Hindlimb muscle (tissue), 1 donor: ENCODE results near the gene CRISPLD2. TPM values are rescaled to one million over a fixed set of nuclear protein-coding genes. Genes with fewer than 3 reads are reported as not detected.
"Not testable (repeated sequence)": the region's sequence is repeated elsewhere in the genome, so short reads cannot be mapped to it uniquely, and the experiment has no call there.

Experiments
- DNase-seq: peaks from one replicate; pipeline ENCODE4 v3.0.0-alpha.2; 2013
- polyA plus RNA-seq: library from polyadenylated mRNA; unstranded; fragments of 120-200 nt; gene quantifications from one replicate; pipeline ENCODE4 v1.2.1, GENCODE V29; 2013; ENCODE audit not compliant: insufficient read length

CRISPLD2 gene
- polyA plus RNA-seq, 1 donor, result 6.2 TPM

GRCh38 chr16:84823926-84824325 lies 4.1 kb downstream of the CRISPLD2 start:
- no peak for DNase-seq

DNA sequence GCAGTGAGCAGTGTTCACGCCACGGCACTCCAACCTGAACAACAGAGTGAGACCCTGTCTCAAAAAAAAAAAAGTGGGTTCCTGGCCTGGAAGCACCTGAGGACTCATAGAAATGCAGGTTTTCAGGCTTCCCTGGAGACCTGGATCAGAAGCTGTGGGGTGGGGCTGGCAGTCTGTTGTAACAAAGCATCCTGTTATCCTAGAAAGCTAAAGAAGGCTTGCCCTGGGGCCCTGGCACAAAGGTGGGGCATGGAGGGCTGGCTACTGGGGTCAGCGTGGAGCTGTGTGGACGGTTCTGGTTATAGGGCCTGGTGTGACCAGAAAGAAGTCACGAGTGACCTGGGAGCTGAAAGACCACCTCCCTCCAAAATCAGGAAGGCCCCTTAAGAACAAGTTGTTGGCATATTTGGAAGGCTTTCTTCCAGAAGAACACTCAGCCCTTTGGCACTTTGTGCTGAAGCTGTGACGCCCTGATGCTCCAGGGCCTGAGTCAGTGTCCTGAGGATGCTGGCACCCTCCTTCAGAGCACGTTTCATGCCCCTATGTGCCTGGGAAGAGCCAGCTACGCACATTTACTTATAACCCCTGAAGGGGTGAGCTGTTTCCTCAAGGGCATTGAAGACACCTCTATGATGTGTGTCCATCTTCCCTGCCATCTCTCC lies 6.2 kb downstream of the CRISPLD2 start:
- DNase-seq, result no peak

DNA sequence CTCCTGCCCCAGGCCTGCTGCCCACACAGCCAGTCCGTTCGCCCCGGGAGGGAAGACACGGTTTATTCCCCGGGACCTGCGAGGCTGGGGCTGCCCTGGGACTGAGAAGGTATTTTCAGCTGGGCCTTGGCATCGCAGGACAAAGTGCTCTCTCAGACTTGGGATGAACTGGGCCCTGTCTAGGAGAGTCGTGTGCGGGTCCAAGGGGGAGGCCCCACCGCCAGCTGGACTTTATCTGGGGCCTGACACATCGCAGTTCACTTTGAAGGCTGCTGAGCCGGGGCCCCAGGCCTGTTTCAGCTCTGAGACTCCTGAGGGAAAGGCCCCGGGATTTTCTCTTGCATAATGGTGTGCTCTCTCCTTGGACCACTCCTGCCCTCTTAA lies 6.8 kb downstream of the CRISPLD2 start:
- no peak for DNase-seq

GRCh38 chr16:84827131-84827574 lies 7.4 kb downstream of the CRISPLD2 start:
- no peak for DNase-seq

- no peak for DNase-seq
These were observed 8.1 kb downstream of the CRISPLD2 start for GRCh38 chr16:84827897-84828296.

DNA sequence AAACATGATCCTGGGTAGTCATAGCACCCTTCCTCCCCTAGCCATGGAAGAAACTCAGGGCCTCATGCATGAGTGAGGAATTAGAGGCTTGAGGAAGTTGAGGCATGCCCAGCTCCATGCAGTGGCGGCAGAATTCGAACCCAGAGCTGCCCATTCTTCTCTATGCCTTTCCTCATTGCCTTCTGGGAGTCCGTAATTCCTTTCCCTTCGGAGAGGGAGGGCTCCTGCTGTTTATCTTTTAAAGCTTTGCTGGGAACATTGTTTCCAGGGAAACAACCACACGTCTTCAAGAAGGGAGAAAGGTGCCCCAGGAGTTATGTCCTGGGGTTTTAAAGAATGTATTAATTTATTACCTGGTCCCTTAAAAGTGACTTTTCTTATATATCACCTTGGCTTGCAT lies 8.5 kb downstream of the CRISPLD2 start:
- DNase-seq, result no peak

GRCh38 chr16:84829168-84829965 lies 9.6 kb downstream of the CRISPLD2 start:
- DNase-seq, result no peak

- no peak for DNase-seq
These were observed 11.1 kb downstream of the CRISPLD2 start for GRCh38 chr16:84830765-84831384.

DNA sequence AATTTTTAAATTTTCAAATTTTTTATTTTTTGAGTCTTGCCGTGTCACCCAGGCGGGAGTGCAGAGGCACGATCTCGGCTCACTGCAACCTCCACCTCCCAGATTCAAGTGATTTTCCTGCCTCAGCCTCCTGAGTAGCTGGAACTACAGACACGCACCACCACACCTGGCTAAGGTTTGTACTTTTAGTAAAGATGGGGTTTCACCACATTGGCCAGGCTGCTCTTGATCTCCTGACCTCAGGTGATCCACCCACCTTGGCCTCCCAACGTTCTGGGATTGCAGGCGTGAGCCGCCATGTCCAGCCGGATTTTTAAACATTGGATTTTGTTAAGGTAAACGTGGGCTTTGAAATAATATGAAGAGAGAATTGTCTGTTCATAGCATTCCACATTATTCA lies 11.9 kb downstream of the CRISPLD2 start:
- DNase-seq, result not testable (repeated sequence)

- peak; percentile 75 for DNase-seq
These were observed 12.8 kb downstream of the CRISPLD2 start for GRCh38 chr16:84832488-84833143.

DNA sequence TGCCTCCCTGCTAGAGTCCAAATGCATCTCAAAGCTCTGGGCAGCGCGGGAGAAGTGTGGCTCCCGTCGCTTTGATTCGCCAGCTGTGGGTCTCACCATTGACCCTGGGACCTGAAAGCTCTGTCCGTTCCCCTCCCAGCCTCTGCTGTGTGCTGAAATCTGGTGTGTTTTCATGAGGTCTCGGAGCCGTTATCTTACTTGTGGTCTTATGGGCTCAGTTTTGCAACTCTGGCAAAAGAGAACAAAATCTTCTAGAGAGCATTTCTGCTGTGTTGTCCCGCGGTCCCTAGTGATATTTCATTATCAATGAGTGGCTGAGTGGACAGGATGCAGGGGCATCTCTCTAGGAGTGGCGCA lies 13.3 kb downstream of the CRISPLD2 start:
- no peak for DNase-seq

DNA sequence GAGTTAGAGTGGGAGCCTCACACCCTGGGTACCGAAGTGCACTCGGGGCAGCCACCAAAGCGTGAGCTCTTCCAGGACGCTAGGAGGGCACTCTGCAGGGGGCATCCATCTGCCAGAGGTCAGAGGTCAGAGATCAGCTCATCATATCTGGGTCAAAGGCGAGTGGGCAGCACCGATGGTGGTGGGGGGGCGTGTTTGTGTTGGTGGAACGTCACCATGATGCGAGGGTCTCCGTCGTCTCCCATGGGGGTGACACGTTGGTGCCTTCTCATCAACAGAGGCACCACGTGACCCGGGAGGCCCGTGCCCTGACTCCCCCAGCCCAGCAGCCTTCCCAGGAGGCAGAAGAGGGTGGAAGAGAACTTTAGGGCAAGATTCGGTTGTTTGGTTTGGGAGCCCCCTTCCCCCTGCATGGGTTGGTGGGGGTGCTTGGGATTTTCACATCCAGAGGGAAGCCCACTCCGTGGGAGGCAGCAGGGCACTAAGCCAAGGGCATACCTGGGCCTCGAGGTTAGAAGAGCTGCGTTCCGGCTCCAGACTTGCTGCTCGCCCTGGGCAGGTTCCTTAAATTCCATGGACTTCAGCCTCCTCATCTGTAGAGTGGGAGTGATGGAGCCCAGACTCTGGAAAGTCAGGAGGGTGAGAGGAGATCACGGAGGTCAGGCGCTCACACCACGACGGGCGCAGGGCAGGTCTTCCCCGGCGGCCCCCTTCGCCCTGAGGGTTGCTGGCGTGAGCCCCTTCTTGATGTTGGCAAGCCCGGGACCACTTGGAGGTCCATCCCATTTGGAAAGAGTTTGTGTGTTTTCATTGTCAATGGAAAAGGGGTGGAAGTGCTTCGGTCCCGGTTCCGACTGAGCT lies 14.0 kb downstream of the CRISPLD2 start:
- DNase-seq, result no peak

GRCh38 chr16:84834403-84834772 lies 14.6 kb downstream of the CRISPLD2 start:
- no peak for DNase-seq

DNA sequence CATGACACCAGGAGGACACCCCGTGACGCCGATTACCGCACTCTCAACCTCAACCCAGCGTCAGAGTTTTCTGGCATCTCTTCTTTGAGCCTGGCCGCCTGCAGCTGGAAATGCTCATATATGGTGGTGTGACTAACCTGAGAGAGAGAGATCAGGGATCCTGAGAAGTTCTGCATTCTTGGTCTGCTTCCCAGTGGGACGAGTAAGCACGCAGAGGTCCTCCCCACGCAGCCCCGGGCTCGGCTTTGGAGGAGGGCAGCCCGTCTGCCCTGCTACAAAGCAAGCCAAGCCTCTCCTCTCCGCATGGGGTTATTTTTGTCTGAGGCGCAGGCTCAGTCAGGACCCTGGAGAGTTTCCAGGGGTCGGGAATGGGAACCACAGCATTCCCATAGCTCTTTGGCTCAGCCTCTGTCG lies 16.5 kb downstream of the CRISPLD2 start:
- peak; percentile 43 for DNase-seq

GRCh38 chr16:84836967-84837366 lies 17.2 kb downstream of the CRISPLD2 start:
- no peak for DNase-seq

- DNase-seq, result no peak
These were observed 18.7 kb downstream of the CRISPLD2 start for GRCh38 chr16:84838383-84838948.

DNA sequence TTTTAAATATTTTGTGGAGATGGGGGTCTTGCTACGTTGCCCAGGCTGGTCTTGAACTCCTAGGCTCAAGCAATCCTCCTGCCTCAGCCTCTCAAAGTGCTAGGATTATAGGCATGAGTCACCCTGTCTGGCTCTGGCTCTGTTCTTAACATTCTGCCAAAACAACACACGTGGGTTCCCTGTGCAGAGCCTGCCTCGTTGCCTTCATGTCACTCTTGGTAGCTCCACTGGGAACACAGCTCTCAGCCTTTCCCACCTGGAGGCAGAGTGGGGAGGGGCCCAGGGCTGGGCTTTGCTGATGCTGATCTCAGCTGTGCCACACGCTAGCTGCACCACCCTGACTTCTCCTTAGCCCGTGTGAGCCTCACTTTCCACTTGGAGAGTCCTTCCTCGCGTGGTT lies 19.3 kb downstream of the CRISPLD2 start:
- DNase-seq, result no peak

DNA sequence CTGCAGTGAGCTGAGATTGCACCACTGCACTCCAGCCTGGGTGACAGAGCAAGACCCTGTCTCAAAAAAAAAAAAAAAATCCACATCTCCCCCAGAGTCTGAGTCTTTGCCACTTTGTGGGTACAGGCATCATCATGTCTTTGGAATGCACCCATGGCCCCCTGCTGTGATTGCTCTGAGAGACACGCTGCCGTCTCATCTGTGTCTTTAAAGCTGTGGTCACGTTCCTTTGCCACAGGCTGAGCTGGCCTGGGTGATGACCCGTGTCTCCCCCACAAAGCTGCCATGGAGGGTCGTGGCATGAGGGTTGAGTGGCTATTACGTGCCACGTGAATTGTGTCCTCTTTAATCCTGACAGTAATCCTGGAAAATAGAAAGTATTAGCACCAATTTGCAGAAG lies 20.2 kb downstream of the CRISPLD2 start:
- DNase-seq, result no peak

DNA sequence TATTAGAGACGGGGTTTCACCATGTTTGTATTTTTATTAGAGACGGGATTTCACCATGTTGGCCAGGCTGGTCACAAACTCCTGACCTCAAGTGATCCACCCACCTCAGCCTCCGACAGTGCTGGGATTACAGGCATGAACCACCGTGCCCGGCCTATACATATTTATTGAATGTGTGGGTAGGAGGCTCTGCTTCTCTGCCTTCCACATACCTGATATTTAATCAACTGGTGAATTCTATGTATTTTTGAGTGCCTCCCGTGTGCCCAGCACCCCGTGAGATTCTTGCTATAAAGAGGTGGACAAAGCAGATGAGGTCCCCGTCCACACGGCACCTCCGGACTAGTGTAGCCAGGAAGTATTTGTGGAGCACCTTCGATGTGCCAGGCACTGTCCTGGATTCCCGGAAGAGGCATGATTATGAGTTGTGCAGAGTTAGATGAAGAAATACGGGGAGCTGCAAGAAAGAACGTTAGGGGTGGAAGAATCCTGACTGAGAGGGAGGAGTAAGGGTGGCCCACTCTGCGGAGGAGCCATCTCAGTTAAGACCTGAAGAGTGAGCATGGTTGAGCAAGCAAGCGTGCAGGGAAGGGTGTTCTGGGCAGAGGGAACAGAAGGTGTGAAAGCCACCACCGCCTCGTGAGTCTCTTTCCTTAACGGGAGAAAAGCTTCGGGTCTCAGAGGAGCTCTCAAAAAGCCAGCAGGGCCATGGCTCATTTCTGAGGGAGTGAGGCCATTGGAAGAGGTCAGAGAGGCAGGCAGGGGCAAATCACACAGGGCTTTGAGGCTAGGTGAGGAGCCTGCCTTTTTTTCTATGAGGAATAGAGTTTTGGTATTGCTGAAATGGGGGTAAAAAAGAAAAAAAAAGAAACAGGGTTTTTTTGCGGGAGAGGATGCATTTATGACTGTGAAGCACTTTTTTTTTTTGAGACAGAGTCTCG lies 21.2 kb downstream of the CRISPLD2 start:
- DNase-seq, result no peak

DNA sequence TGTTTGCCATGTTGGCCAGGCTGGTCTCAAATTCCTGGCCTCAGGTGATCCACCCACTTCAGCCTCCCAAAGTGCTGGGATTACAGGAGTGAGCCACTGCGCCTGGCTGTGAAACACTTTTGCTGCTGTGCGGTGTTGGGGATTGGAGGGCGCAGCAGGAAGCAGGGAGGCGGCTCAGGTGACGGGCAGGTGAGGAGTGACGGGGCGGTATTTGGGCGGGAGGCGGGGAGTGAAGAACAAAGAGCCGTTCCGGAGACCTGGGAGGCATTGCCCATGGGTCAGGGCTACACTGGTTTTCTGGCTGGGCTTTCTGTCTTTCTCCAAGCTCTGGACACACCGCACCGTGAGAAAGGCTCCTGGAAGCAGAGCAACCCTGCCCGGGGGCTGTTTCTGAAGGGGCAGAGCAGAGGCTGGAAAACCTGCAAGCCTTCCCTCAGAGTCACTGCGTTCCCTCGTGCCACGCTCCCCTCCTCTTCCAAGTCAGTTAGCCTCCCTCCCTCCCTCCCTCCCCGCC lies 22.1 kb downstream of the CRISPLD2 start:
- no peak for DNase-seq
